Globus pallidus (tissue), 1 donor: ENCODE results near the gene FBXO11.

ENCODE experiments used
- DNase-seq: peaks from one replicate; pipeline ENCODE4 v3.0.0-alpha.2; 2015; ENCODE audit warnings: low spot score

FBXO11 gene

DNA sequence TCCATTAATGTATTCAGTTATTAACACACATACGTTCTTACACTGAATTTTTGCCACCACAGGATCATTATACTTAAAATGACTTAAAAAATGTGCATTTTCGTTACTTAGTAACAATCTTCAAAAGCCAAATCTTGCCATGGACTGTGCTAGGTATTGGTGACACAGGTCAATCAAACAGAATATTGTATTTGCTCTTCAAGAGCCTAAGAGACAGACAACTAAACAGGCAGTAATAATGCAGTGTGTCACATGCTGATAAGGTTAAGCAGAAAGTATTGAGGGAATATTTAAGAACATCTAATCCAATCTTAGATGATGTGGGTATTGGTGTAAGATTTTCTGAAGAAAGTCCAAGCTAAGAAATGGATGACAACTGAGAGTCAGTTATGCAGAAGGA lies 56.9 kb downstream of the FBXO11 start:
- no peak for DNase-seq

DNA sequence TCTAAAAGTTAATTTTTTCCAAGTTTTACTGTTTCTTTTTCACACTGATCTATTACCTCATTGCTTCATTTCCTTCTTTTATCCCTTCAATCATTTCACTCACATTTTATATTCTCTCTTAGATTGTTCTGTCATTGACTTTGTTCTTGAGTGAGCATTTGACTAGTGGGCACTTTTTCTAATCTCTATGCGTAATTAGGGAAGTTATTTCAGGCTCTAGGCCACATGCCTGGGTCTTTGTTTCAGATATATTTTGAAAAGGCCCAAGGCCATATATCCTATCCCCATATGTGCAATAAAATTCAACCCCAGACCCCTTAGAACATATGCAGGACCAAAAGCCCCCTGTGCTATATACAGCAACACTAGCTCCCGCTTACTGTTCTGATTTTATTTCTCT lies 62.1 kb downstream of the FBXO11 start:
- DNase-seq: no peak

DNA sequence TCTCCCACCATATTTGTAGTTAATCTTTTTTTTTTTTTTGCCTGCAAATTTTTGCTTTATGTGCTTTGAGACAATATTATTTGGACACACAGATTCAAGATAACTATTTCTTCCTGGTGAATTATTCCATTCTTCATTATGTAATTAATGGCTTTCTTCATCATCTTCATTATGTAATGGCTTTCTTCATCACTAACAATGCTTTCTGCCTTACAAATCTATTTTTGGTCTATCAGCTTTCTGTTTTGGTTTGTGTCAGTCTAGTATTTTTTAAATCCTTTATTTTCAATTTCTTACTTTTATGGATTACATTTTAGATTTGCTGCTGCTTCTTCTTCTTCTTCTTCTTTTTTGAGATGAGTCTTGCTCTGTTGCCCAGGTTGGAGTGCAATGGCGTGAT lies 62.9 kb downstream of the FBXO11 start:
- DNase-seq: no peak

DNA sequence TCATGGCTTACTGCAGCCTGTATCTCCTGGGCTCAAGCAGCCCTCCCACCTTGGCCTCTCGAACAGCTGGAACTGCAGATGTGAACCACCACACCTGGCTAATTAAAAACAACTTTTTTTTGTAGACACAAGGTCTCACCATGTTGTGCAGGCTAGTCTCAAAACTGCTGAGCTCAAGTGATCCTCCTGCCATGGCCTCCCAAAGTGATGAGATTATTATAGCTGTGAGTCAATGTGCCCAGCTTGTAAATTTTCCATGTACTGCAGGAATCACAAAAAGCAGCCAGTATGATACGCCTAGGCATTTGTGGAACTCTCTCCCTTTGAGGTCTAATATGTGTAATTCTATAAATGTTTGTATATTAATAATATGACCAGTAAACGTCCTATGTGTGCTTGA lies 63.5 kb downstream of the FBXO11 start:
- DNase-seq: no peak

DNA sequence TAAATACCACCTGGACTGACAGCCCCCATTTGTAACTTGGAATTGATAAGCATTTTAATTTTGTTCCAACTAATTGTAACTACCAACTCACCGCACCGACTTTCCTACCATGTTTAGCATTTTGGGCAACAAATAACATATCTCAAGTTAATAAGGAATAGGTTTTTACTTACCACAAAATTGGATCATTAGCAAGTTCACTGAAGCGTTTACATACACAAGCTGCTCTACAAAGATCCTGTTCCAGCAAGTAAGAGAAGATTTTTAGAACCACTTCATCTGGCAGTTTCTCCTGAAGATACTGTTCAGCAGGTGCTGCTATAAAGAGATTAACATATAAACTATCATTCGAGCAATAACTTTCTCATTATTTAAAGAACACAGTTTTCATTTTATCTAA lies 67.6 kb downstream of the FBXO11 start:
- DNase-seq: no peak

DNA sequence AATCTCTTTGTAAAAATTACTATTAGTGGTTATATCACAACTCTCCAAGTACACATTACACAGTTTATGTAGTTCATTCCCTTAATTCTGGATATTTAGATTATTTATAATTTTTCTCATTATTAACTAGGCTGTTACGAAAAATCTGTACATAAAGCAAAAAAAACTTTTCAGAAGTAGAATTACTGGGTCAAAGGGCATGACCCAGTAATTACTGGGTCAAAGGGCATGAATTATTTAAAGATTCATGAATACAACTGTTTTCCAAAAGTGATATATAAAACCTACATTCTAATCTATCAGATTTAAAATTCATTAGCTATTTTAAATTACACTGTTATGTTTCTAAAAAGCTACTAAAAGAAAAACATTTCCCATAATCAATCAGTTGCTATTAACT lies 68.0 kb downstream of the FBXO11 start:
- DNase-seq: no peak

DNA sequence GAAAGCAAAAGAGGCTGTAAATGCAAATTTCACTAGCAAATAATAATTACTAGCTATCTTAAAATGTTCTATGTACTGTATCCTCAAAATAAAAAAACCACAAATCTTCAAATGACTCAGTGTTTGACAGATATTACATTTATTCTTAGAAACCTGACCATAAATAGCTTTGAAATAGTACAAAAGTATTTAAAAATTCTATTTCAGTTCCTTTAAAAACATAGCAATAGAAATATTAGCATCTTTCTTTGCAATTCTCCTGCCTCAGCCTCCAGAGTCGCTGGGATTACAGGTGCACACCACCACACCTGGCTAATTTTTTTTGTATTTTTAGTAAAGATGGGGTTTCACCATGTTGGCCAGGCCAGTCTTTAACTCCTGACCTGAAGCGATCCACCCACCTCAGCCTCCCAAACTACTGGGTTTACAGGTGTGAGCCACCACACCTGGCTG lies 72.8 kb downstream of the FBXO11 start:
- no peak for DNase-seq

DNA sequence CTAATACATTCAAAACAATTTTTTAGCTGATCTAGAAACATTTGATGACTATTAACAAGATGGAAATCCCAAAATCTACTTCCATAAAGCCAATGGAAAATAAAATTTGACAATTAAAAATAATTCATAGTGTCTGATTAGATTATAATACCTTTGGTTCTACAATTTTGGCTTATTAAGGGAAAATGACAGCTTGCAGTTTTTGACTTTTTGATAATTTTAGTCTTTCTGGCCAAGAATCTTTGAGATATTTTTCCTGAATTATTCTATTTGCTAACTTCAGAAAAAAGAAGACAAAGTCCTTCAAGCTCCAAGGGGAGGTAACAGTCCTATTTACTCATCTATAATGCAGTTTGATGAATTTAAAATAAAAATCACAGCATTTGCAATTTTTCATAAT lies 83.8 kb downstream of the FBXO11 start:
- no peak for DNase-seq

DNA sequence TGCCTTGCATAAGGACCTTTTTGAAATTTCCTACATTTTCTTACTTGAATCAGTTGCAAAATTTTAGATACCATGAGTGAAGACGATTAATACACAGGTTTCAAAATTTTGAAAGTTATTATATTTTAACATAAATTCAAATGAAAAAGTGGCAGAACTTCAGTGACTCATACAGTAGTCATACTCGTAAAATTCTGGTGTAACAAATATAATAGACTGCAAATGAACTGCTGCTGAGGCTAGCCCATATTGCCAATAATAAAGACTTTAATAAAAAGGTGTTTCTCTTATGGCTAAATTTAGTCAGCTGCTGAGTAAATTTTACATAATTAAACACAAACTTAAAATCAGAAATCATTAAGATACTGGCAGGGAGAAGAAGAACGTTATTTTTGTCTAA lies 86.5 kb downstream of the FBXO11 start:
- DNase-seq: no peak

DNA sequence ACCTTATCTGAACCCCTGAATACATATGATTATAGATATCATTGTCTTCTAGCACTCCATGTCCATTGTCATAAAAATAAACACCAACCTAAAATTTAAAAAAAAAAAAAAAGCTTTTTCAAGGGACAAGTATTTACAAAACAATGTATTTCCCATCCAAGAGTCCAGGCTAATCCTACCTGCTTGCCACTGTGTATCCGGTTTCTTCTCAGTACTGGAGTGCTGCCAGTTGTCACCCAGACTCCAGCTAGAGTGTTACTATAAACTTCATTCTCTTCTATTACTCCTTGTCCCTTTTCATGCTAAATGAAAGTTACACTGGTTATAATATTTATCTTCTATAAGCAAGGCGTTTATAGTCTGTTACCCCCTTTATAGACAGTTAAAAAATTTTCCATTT lies 87.5 kb downstream of the FBXO11 start:
- no peak for DNase-seq

DNA sequence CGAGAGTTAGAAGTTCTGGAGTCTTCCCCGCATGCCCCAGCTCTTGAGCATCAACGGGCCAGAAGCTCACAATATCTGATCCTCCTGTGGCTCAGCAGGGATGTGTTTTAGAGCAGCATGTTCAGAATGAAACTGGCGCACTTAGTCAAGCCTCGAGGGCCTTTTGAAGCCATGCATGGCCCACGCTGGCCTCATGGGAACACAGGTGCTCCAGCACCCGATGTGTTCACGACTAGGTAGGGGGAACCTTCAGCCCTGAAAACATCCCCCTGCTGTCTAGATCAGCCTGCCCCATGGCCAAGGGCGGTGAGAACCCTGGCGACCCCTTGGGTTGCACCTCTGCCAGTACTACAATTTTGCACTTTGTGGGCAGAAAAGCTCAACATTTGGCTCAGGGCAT lies 90.5 kb downstream of the FBXO11 start:
- no peak for DNase-seq

DNA sequence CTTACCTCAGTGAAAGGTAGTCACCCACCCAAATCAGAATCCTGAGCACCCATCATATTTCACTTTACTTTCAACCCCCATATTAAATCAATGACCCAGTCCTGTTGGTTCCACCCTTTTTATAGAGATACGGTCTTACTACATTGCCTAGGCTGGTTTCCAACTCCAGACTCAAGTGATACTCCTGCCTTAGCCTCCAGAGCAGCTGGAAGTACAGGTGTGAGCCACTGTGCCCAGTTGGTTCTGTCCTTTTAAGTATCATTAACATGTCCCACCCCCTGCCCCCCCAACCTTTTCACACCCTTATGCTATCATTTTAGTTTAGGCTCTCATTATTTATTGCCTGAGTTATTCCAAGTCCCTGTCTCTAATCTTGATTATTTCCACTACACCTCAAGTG lies 94.6 kb downstream of the FBXO11 start:
- no peak for DNase-seq

DNA sequence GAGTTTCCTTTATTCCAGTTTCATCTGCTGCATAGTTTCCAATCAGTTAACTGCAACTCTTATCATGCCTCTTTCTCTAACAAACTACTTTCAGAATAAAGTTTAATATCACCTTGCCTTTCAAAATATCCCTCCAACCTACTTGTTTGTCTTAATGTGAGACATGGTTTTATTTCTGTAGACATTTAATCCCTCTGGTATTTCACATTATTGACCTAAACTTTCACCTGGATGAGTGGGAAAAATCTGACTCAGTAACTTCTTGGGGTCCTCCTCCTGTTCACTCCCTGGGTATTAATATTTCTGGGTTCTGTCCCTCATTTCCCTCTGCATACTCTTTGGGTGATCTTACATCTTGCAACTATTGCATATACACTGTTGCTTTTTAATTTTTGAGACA lies 95.4 kb downstream of the FBXO11 start:
- no peak for DNase-seq

DNA sequence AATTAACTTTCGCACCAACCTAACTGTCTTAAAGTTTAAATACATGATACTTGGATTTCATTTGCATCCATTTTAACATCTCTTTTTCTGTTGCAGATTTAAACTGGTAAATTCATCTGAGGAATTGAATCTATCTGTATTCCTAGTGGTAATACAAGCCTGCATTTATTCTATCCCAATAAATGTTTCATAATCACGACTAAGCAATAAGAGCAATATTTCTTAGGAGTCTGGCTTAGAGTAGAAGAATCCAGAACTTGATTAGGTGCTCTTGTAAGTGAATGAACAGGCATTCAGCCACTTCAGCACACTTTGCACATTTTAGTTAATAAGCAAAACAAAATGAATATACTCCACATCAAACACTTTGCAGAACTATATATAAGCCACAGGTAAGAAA lies 96.4 kb downstream of the FBXO11 start:
- no peak for DNase-seq

DNA sequence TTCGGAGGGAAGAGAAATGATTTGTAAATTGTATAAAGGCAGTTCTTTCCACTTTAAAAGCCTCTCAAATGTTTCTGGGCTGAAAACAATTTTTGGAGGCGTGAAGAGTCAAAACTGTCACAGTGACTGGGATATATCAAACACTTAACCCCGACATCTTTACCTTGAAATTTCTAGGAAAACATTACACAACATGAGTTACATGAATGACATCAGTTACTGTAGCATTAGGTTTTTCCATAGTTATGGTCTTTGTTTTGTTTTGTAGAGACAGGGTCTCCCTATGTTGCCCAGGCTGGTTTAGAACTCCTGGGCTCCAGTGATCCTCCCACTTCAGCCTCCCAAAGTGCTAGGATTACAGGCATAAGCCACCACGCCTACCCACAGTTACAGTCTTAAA lies 97.7 kb downstream of the FBXO11 start:
- DNase-seq: no peak

DNA sequence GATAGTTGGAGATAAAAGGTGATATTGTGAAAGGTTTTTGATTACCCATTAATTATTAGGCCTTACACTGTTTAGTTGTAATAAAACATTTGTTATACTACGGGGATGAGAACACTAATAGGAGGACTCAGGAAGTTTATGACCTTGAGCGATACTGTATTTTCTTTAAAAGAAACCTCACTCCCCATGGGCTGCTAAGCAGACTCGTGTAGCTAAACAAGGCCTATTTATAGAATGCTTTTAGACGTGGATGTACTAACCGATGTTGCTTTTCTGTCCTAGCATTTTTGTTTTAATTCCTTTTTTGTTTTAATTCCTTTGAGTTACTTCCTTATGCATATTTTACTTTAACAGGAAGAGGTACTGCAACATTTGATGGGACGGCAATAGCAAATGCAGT lies 100.4 kb downstream of the FBXO11 start:
- DNase-seq: no peak

DNA sequence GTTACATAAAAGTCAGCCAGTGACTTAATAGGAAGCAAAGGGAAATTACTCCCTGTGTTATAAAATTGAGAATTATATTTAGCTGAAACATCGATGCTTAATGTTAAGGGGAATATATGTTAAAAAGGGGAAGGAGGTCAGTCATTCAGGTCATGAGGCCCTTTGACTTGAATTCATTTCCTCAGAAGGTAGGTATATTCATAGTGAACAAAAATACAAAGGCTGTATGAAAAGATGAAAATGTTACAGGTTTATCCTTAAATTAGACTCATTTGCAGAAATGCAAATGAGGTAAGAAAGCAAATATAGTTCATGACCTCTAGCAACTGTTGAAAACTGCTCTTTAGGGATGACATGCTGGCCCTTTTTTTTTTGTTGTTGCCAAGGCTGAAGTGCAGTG lies 102.5 kb downstream of the FBXO11 start:
- no peak for DNase-seq

DNA sequence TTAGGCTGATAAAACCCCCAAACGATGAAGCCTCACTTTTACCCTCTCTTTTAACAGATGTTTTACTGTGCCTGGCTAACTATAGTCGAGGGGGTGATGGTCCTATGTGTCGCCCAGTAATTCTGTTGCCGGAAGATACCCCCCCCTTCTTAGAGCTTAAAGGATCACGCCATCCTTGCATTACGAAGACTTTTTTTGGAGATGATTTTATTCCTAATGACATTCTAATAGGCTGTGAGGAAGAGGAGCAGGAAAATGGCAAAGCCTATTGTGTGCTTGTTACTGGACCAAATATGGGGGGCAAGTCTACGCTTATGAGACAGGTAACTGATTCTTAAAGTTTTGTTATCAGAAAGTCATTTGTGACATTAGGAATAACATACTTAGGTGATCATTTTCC lies 102.9 kb downstream of the FBXO11 start:
- DNase-seq: no peak

DNA sequence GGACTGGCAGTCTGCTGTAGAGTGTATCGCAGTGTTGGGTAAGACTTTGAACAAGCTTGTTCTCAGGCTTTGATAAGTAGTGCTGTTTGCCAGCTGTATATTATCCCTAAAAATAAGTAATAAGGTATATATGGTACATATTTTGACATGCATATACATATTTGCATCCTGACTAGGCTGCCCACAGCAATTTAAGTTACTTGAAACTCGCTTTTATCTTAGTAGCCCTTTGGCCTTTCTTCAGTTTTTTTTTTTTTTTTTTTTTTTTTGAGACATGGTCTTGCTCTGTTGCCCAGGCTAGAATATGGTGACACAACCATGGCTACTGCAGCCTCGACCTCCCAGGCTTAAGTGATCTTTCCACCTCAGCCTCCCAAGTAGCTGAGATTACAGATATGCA lies 105.2 kb downstream of the FBXO11 start:
- no peak for DNase-seq

DNA sequence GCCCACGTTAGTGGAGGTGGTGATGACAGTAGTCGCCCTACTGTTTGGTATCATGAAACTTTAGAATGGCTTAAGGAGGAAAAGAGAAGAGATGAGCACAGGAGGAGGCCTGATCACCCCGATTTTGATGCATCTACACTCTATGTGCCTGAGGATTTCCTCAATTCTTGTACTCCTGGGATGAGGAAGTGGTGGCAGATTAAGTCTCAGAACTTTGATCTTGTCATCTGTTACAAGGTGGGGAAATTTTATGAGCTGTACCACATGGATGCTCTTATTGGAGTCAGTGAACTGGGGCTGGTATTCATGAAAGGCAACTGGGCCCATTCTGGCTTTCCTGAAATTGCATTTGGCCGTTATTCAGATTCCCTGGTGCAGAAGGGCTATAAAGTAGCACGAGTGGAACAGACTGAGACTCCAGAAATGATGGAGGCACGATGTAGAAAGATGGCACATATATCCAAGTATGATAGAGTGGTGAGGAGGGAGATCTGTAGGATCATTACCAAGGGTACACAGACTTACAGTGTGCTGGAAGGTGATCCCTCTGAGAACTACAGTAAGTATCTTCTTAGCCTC lies 107.2 kb downstream of the FBXO11 start:
- no peak for DNase-seq

DNA sequence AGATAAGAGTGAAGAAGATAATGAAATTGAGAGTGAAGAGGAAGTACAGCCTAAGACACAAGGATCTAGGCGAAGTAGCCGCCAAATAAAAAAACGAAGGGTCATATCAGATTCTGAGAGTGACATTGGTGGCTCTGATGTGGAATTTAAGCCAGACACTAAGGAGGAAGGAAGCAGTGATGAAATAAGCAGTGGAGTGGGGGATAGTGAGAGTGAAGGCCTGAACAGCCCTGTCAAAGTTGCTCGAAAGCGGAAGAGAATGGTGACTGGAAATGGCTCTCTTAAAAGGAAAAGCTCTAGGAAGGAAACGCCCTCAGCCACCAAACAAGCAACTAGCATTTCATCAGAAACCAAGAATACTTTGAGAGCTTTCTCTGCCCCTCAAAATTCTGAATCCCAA lies 107.7 kb downstream of the FBXO11 start:
- peak; percentile 24 for DNase-seq

DNA sequence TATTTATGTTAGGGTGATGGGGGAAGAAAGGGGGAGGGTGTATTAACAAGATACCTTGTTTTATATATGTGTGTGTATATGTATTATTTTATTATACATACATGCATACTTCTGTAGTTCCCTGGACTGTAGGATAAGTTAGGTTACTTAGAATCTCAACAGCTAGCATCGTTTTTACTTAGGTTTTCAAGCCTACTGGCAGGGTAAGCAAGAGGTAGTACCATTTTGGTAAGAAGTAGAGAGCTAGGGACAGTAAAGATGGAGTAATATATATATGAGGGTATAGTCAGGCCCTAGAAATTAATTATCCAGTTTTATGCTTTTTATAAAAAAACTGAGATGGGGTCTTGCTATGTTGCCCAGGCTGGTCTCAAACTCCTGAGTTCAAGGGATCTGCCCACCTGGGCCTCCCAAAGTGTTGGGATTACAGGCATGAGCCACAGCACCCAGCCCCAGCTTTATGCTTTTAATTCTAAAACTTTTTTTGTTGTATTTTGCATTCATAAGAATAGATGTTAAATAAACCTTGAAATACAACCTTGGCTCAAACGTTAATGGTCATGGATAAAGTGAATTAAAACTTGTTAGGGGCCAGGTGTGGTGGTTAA lies 110.1 kb downstream of the FBXO11 start:
- no peak for DNase-seq

DNA sequence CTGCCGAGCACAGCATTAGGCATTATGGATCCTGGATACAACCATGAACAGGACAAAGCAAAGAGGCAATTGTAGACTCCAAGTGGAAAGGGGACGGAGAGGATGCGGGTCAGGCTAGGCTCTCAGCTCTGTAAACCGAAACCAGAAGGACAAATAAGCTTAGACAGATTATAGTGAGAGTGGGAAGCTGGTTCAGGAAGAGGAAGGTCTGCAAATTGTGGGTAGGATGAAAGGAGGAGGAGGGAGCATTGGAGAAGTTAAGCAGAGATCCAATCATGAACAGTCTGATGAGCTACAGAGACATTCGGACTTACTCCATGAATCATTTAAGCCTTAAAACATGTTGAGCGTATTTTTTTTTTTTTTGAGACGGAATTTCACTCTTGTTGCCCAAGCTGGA lies 120.3 kb downstream of the FBXO11 start:
- peak; percentile 58 for DNase-seq

DNA sequence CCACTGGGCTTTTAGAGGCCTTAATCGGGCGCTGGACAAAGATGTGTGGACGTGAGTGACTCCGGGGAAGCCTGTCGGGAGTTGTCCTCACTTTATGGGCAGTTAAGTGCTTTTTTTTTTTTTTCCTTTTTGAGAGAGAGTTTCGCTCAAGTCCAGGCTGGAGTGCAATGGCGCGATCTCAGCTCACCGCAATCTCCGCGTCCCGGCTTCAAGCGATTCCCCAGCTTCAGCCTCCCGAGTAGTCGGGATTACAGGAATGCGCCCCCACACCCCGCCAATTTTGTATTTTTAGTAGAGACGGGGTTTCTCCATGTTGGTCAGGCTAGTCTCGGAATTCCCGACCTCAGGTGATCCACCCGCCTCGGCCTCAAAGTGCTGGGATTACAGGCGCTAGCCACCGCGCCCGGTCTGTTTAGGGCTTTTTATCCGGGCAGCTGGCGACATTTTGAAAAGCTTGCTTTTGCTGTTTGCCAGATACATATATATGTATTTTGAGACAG lies 121.9 kb downstream of the FBXO11 start:
- no peak for DNase-seq
